ENCODE measurements around the gene UBE2Q1. TPM values are rescaled to one million over a fixed set of nuclear protein-coding genes. Genes with fewer than 3 reads are reported as not detected.

Gene UBE2Q1
- total RNA-seq, 1 experiment from 2014 or later, result 64.8 TPM

DNA sequence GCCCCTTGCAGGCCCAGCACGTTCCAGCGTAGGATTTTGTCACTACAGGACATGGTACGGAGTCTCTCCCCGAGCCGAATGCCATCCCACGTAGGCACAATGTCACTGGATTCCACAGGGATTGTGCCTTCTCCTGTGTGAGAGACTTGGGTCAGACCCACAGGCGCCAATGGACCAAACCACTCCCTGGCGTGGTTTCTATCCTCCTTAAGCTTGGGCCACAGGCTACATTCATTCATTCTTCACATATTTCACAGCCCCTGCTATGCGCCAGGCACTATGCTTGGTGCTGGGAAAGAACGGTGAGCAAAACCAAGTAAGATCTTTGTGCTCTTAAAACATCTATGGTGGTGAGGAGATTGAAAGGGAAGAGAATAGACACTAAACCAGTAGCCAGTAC lies 27.8 kb upstream of the UBE2Q1 start:
- Histone ChIP-seq H3K27me3 (ENCODE audit: control insufficient read depth, insufficient read depth, low read length) (no peaks in the 10 kb centered on the region), H3K36me3 (replicated peaks; ENCODE audit: control insufficient read depth, insufficient read depth, low read length) (peaks cover 76% of the 10 kb centered on the region), H3K4me3 (ENCODE audit: insufficient read depth, low read depth, low read length) (no peak overlapping the region)
- DNase-seq, result no peak

DNA sequence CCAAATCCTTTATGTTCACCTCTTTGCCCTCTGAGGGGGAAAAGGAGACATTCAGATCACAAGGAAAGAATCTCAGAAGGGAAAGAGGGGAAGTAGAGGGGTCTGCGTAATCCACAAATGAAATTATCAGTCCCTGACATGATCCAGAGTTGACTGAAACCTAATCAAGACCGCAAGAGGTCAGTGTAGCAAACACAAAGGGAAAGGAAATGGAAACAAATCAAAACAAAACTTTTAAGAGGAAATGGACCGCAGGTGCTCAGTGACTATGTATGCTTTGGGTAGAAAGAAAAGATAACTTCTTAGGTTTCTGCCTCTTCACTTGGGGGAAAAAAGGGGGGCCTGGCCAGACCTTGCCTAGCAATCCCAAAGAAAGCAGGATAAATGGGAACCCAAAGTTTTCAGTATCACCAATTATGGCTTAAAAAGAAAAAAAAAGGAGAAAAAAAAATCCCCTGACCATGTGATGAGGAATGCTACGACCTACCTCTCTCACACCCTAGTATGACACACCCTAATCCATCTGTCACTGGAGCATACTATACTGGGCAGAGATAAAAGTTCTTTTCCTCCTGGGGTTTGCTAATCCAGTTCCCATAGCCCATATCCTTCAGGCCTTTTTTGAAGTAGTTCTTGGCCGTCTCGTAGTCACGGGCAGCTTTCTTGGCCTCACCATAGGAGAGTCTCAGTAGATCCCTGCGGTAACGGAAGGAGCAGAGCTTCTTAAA lies 26.0 kb upstream of the UBE2Q1 start:
- Histone ChIP-seq H3K27me3 (ENCODE audit: control insufficient read depth, insufficient read depth, low read length) (no peaks in the 10 kb centered on the region), H3K4me3 (ENCODE audit: insufficient read depth, low read depth, low read length) (no peak overlapping the region), H3K36me3 (replicated peaks; ENCODE audit: control insufficient read depth, insufficient read depth, low read length) (peaks cover 77% of the 10 kb centered on the region)
- DNase-seq, result no peak

DNA sequence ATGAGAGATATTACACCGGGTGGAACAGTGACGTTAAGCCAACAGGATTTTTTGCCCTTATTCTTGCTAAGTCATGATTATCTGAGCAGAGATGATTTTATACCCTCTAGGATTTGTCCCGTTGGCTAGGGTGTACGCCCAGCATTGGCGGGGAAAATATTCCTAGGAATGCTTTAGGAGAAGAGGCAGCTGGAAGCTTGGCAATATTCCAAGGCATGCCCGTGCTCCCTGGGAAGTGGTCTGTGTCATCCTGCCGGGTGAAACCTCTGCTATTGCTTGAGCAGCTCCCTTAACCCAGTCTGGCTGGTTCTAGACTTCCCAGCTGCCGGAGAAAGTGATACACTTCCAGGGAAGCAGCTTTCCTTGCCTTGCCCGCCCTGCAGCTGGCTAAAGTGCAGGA lies 25.3 kb upstream of the UBE2Q1 start:
- Histone ChIP-seq H3K36me3 (replicated peaks; ENCODE audit: control insufficient read depth, insufficient read depth, low read length) (peaks cover 75% of the 10 kb centered on the region), H3K4me3 (ENCODE audit: insufficient read depth, low read depth, low read length) (no peak overlapping the region), H3K27me3 (ENCODE audit: control insufficient read depth, insufficient read depth, low read length) (no peaks in the 10 kb centered on the region)
- no peak for DNase-seq

DNA sequence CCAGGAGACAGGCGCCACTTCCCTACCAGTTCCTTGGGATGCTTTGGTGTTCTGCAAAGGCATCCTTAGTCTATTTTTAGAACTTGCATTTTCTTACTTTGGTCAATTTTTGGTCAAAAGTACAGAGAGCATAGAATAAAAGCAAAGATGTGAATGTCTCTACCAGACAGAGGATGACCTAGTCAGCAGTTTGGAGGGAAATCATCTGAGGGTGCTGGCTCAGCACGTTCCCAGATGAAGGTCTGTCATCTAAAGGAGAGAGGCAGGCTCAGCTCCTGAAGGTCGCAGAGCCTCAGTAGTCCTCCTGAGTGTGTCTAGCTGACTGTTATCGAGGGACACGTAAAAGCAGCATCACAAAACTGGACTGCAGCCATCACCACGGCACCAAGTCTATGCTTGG lies 24.4 kb upstream of the UBE2Q1 start:
- H3K4me3 ChIP-seq (ENCODE audit: insufficient read depth, low read depth, low read length), result no peak overlapping the region
- H3K27me3 ChIP-seq (ENCODE audit: control insufficient read depth, insufficient read depth, low read length), result no peaks in the 10 kb centered on the region
- H3K36me3 ChIP-seq (replicated peaks; ENCODE audit: control insufficient read depth, insufficient read depth, low read length), result peaks cover 74% of the 10 kb centered on the region
- no peak for DNase-seq

DNA sequence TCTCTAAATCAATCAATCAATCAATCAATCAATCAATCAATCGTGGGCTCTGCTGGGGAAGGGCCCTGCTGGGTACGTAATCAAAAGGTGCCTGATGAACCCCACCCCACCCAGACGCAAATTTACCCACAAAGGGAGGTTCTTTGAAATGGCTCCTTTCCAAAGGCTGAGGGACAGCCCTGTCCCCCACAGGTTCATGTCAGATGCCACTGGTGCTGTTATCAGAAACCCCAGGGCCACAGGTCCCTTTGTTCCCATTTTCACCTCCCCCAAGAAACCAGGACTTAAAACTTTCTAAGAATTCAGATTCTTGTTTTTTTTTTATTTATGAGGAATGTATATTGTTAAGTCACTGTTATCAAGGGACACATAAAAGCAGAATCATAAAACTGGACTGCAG lies 23.3 kb upstream of the UBE2Q1 start:
- H3K4me3 ChIP-seq (ENCODE audit: insufficient read depth, low read depth, low read length), result no peak overlapping the region
- H3K36me3 ChIP-seq (replicated peaks; ENCODE audit: control insufficient read depth, insufficient read depth, low read length), result peaks cover 70% of the 10 kb centered on the region
- H3K27me3 ChIP-seq (ENCODE audit: control insufficient read depth, insufficient read depth, low read length), result no peaks in the 10 kb centered on the region
- no peak for DNase-seq

DNA sequence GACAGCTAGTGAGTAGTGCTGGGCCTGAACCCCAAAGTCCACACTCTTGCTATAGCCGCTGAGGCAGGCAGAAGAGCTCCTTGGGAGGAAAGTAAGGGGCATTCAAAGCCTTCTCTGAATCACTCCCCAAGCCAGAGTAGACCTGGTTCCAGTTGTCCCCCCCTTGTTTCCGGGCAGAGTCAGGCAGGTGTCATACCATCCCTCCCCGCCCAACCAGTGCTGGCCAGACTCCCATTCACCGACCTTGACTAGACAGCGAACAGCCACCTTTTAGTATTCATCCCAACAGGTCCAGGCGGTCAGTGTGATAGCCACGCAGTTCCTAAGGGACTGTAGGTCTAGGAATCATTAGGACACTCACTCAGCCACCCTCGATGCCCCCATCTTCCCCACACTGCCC lies 20.9 kb upstream of the UBE2Q1 start:
- no peak overlapping the region for H3K4me3 ChIP-seq (ENCODE audit: insufficient read depth, low read depth, low read length)
- DNase-seq, result no peak
- no peaks in the 10 kb centered on the region for H3K27me3 ChIP-seq (ENCODE audit: control insufficient read depth, insufficient read depth, low read length)
- peaks cover 46% of the 10 kb centered on the region for H3K36me3 ChIP-seq (replicated peaks; ENCODE audit: control insufficient read depth, insufficient read depth, low read length)

DNA sequence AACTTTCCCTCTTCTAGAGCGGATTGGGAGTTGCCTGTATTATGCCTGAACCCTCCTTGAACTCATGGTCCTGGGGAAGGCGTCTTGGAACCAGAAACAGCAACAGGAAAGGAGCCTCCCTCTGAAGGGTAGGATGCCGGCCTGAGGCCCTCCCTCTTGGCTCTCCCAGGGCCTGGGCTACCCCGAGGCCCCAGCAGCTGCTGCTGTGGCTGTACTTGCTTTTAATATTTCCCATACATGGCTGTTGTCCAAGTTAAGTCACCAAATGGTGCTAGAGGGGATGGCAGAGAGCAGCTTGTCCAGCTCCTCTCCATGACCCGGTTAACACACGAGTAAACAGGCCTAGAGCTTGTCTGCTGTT lies 19.6 kb upstream of the UBE2Q1 start:
- H3K4me3 ChIP-seq (ENCODE audit: insufficient read depth, low read depth, low read length), result no peak overlapping the region
- no peaks in the 10 kb centered on the region for H3K27me3 ChIP-seq (ENCODE audit: control insufficient read depth, insufficient read depth, low read length)
- no peak for DNase-seq
- peaks cover 34% of the 10 kb centered on the region for H3K36me3 ChIP-seq (replicated peaks; ENCODE audit: control insufficient read depth, insufficient read depth, low read length)

DNA sequence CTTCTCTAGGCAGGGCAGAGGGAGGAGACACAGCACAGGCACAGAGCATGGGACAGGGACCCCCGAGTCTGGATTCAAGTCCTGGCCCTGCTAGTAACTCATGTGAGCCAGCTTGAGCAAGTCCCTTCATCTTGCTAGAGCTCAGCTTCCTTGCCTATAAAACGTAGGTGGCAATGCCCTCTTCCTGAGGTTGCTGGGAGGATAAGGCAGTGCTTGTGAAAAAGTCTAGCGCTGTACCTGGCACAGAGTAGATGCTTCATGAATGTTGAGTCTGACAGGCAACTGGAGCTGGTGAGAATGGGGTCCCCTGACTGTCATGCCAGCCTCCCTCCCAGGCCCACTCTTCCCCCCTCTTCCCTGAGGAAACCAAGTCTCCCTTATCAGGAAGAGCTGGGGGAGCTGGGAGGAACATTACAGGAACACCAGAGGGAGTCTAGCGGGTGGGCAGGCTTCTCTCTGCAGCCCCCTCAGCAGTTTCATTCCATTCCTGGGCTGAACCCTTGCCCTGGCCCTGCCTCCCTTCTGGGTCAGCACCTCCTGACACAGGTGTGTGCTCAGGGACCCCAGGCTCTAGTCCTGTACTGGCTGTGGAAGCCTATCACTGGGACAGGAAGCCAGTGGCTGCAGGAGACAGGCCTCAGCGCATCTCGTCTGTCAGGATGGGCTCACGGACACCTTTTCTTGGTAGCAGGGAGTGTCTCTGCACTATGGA lies 19.0 kb upstream of the UBE2Q1 start:
- Histone ChIP-seq H3K4me3 (ENCODE audit: insufficient read depth, low read depth, low read length) (no peak overlapping the region), H3K36me3 (replicated peaks; ENCODE audit: control insufficient read depth, insufficient read depth, low read length) (peaks cover 29% of the 10 kb centered on the region), H3K27me3 (ENCODE audit: control insufficient read depth, insufficient read depth, low read length) (no peaks in the 10 kb centered on the region)
- DNase-seq, result no peak

DNA sequence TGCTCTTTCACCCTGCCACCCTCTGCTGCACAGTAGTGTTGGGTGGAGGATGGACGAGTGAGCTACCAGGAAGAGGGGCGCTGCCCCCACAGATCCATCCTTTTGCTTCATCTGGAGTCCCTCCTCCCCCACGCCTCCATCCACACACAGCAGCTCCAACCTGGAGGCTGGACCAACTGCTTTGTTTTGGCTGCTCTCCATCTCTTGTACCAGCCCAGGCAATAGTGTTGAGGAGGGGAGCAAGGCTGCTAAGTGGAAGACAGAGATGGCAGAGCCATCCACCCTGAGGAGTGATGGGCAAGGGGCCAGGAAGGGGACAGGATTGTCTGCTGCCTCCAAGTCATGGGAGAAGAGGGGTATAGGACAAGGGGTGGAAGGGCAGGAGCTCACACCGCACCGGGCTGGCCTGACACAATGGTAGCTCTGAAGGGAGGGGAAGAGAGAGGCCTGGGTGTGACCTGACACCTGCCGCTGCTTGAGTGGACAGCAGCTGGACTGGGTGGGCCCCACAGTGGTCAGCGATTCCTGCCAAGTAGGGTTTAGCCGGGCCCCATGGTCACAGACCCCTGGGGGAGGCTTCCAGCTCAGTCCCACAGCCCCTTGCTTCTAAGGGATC lies 17.6 kb upstream of the UBE2Q1 start:
- no peak overlapping the region for H3K4me3 ChIP-seq (ENCODE audit: insufficient read depth, low read depth, low read length)
- H3K36me3 ChIP-seq (replicated peaks; ENCODE audit: control insufficient read depth, insufficient read depth, low read length), result peaks cover 24% of the 10 kb centered on the region
- no peak for DNase-seq
- no peaks in the 10 kb centered on the region for H3K27me3 ChIP-seq (ENCODE audit: control insufficient read depth, insufficient read depth, low read length)

DNA sequence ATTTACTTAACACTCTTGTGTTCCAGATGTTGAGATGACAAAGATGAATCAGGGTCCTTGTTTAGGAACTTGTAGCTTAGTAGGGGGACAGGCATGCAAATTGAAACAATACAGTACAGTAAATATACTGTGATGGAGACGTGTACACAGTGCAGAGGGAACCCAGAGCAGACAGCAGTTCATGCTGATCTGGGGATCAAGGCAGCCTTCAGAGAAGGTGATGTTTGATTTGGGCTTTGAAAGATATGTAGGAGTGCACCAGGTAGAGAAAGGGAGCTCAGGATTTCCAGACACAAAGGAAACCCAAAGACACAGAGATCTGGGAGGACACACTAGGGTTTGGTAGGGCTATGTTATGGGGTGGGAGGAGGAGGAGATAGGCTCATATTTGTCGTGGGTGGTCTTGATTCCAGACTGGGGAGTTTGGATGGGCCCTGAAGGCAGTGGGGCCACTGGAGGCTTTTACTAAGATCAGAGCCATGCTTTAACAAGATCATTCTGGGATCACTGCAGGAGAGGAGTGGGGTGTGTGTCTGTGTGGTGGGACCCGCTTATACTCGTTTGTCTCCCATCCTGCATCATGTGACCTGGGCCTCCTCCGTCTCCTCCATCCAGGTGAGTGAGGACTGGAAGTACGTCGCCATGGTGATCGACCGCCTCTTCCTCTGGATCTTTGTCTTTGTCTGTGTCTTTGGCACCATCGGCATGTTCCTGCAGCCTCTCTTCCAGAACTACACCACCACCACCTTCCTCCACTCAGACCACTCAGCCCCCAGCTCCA lies 16.9 kb upstream of the UBE2Q1 start:
- Histone ChIP-seq H3K36me3 (replicated peaks; ENCODE audit: control insufficient read depth, insufficient read depth, low read length) (peaks cover 20% of the 10 kb centered on the region), H3K4me3 (ENCODE audit: insufficient read depth, low read depth, low read length) (no peak overlapping the region), H3K27me3 (ENCODE audit: control insufficient read depth, insufficient read depth, low read length) (no peaks in the 10 kb centered on the region)
- DNase-seq, result peak; percentile 57

DNA sequence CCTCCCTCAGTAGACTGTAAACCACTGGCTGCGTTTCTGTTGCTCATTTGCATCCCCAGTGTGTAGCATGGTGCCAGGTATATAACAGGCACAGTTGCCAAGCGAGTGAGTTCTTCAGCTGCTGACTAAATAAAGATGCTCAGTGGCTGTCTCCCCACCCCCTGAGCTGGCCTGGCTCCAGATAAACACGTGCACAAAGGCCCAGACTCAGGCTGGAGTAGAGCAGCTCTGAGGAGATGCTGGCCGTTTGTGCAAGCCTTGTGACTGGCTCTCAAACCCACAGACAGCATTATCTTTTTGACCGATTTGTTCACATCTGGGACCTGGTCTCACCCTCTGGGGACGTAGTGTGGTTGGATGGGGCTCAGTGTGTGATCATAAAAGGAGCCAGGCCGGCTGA lies 16.3 kb upstream of the UBE2Q1 start:
- Histone ChIP-seq H3K36me3 (replicated peaks; ENCODE audit: control insufficient read depth, insufficient read depth, low read length) (peaks cover 18% of the 10 kb centered on the region), H3K4me3 (ENCODE audit: insufficient read depth, low read depth, low read length) (no peak overlapping the region)
- peak; percentile 41 for DNase-seq

DNA sequence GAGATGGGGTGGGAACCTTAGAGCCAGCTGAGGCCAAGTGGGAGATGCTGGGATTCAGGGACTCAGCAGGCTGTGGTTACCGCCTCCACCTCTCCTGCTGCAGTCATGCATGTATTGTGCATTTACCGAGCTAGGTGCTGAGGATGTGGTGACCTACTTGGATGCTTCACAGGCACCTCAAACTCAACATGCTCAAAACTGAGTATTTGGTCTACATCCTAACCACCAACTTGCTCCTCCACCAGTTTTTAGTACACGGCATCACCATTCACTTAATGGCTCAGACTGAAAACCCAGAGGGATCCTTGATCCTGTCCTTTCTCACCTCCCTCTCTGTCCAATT lies 14.7 kb upstream of the UBE2Q1 start:
- Histone ChIP-seq H3K27me3 (ENCODE audit: control insufficient read depth, insufficient read depth, low read length) (peaks cover 7% of the 10 kb centered on the region; the same call in 1 of the 2 replicates), H3K36me3 (replicated peaks; ENCODE audit: control insufficient read depth, insufficient read depth, low read length) (peaks cover 5% of the 10 kb centered on the region), H3K4me3 (ENCODE audit: insufficient read depth, low read depth, low read length) (no peak overlapping the region)
- no peak for DNase-seq

More for the DNA sequence above, 16.3 kb upstream of the UBE2Q1 start:
- H3K27me3 ChIP-seq (ENCODE audit: control insufficient read depth, insufficient read depth, low read length), result no peaks in the 10 kb centered on the region; the same call in 1 of the 2 replicates

DNA sequence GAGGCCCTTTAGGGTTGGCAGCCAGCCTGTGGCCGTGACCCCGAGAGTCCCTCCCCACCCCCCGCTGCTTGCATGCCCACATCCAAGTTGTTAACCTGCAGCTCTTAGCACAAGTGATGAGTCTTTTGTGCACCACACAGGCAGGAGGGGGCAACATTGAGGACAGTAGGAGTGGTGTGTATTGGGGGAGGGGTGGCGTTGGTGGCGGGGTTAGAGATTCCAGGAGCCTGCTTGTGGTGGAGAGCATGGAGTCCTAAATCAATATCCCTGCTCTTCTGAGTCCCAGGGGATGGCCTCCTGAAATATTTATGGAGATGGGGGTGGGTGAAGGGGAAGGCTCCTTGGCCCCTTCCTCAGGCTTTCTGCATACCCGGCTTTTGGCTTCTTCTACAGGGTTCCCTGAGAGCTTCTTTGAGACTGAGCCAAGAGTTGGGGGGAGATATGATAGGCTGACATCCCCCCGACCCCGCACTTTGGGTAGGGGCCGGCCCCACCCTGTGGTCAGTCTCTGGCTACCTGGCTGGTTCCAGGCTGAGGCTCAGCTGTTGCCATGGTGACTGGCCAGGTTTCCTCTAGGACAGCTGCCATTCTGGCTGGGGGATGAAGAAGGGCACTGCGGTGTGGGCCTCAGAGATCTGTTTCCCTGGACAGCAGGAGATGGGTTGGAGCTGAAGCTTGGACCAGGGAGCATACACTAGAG lies 14.2 kb upstream of the UBE2Q1 start:
- H3K36me3 ChIP-seq (replicated peaks; ENCODE audit: control insufficient read depth, insufficient read depth, low read length), result 0 out of 2 replicates have a peak, but pooled peaks cover 2% of the 10 kb centered on the region
- peak; percentile 72 for DNase-seq
- H3K4me3 ChIP-seq (ENCODE audit: insufficient read depth, low read depth, low read length), result no peak overlapping the region
- peaks cover 7% of the 10 kb centered on the region; the same call in 1 of the 2 replicates for H3K27me3 ChIP-seq (ENCODE audit: control insufficient read depth, insufficient read depth, low read length)

DNA sequence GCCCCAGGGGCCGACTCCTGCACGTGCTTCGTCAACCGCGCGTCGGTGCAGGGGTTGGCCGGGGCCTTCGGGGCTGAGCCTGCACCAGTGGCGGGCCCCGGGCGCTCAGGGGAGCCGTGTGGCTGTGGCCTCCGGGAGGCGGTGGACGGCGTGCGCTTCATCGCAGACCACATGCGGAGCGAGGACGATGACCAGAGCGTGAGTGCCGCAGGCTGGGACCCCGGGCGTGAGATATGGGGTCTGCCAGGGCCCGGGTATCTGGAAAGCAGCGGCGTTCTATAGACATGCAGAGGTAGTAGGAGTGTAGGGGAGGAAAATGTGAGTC lies 13.5 kb upstream of the UBE2Q1 start:
- Histone ChIP-seq H3K4me3 (ENCODE audit: insufficient read depth, low read depth, low read length) (no peak overlapping the region), H3K36me3 (replicated peaks; ENCODE audit: control insufficient read depth, insufficient read depth, low read length) (no peaks in the 10 kb centered on the region), H3K27me3 (ENCODE audit: control insufficient read depth, insufficient read depth, low read length) (peaks cover 7% of the 10 kb centered on the region; the same call in 1 of the 2 replicates)
- peak; percentile 52 for DNase-seq

All from H7 (cell line).